Mesothelial cell of epicardium (in vitro differentiated cells): ENCODE results near the gene AKR1C1. TPM values are rescaled to one million over a fixed set of nuclear protein-coding genes. Genes with fewer than 3 reads are reported as not detected.
"Not testable (repeated sequence)": the region's sequence is repeated elsewhere in the genome, so short reads cannot be mapped to it uniquely, and the experiment has no call there.

Source experiments
- DNase-seq, 2 experiments: peaks; one replicate each; pipeline ENCODE4 v3.0.0; 2021; ENCODE audit warnings: low spot score in 2 of 2; ENCODE audit not compliant: unreplicated experiment in 2 of 2
- H3K27ac Mint-ChIP-seq: 2 replicates; pipeline ENCODE4 v1.8.0; 2021; ENCODE audit warnings: mixed read lengths
- H3K27me3 Mint-ChIP-seq: 2 replicates; pipeline ENCODE4 v1.8.0; 2021; ENCODE audit warnings: low read depth, mixed read lengths
- H3K36me3 Mint-ChIP-seq: 2 replicates; pipeline ENCODE4 v1.8.0; 2021; ENCODE audit warnings: mixed read lengths
- H3K4me1 Mint-ChIP-seq: 2 replicates; pipeline ENCODE4 v1.8.0; 2021; ENCODE audit warnings: mixed read lengths
- H3K4me3 Mint-ChIP-seq: 2 replicates; pipeline ENCODE4 v1.8.0; 2021; ENCODE audit warnings: mild to moderate bottlenecking, moderate library complexity, mixed read lengths
- H3K9me3 Mint-ChIP-seq: 2 replicates; pipeline ENCODE4 v1.8.0; 2021; ENCODE audit warnings: mixed read lengths
- CTCF ChIP-seq: fragments of 200-600 bp; sonication (generic); IDR thresholded peaks from one replicate; pipeline ENCODE4 v1.5.0; 2021; ENCODE audit warnings: antibody characterized with exemption; ENCODE audit not compliant: unreplicated experiment
- total RNA-seq: library from RNA; stranded (reverse); gene quantifications from 3 replicates; pipeline ENCODE4 v1.2.1, GENCODE V29; 2021

AKR1C1 gene
- total RNA-seq, 1 donor from 2014 or later, result 3.8 TPM

- not testable (repeated sequence) for H3K27ac Mint-ChIP-seq, H3K36me3 Mint-ChIP-seq, H3K4me3 Mint-ChIP-seq, H3K27me3 Mint-ChIP-seq, DNase-seq, H3K4me1 Mint-ChIP-seq
- peaks cover 30% of the 10 kb centered on the region for H3K9me3 Mint-ChIP-seq
Measured at GRCh38 chr10:5021624-5022290, 58.5 kb downstream of the AKR1C1 start.

DNA sequence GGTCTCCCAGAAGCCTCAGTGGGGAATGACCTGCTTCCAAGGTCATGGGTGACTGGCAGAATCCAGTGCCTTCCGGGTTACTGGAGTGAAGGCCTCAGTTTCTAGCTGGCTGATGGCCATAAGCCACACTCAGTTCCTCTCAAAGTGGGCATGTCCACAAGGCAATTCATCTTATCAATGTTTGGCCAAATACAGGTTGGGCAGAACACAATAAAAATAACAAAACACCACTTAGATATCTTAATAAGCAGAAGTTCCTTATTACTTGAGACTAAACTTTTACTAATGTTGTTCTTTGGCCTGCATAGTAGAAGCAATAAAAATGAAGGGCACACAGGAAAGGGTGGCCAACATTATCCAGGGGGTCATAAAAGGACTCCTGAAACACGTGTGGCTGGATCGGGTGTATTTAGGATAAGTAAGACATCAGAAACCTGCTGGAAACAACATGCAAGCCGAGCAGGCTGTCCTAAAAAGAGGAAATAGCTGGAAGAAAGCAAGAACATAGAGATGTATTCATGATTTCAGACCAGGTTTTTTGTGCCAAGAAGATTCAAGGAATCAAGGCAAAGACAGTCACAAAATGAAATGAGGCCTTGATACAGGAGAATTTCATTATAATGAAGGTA, 60.1 kb downstream of the AKR1C1 start:
- TF ChIP-seq CTCF, result no peak
- Mint-ChIP-seq H3K4me1 (no peaks in the 10 kb centered on the region), H3K4me3 (no peak overlapping the region), H3K9me3 (peaks cover 29% of the 10 kb centered on the region), H3K27ac (no peak overlapping the region), H3K27me3 (no peaks in the 10 kb centered on the region), H3K36me3 (no peaks in the 10 kb centered on the region)
- no peak for DNase-seq

DNA sequence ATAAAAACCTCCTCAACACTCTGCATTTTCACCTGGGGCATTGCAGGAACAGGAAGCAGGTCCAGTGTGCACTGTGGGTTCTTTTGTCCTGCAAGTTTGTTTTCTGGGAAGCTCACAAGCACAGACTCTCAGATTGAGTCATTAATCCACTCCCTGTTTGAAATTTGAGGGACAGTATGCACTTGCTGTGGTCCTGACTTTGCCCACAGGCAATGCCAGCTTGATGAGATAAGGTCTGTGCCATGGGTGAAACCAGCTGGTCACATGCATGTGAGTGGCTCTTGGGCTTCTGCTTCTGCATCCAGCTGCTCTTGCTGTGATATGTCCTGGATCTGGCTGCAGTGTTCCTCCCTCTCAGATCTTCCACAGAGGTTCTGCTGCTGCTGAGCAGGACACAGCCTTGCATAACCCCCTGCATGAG, 62.3 kb downstream of the AKR1C1 start:
- peaks cover 43% of the 10 kb centered on the region for H3K9me3 Mint-ChIP-seq
- not testable (repeated sequence) for H3K4me1 Mint-ChIP-seq, H3K36me3 Mint-ChIP-seq, H3K27ac Mint-ChIP-seq, H3K4me3 Mint-ChIP-seq, H3K27me3 Mint-ChIP-seq, DNase-seq

- Mint-ChIP-seq H3K9me3 (peaks cover 61% of the 10 kb centered on the region), H3K27ac (no peak overlapping the region)
Measured at GRCh38 chr10:5030989-5031388, 67.8 kb downstream of the AKR1C1 start.

DNA sequence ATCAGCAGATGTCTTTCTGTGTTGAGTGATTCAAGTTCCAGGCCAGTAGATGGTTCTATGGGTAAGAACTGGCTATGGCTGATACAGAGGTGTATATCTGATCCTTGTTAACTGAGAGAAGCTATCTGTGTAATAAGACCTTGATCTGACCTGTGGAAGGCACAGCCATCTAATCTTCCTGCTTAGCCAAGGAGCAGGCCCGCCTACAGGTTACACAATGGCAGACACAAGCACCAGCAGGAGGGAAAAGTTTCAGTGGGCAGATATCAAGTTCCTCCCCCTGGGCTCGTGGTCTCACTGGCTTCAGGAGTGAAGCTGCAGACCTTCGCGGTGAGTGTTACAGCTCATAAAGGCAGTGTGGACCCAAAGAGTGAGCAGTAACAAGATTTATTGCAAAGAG, 68.4 kb downstream of the AKR1C1 start:
- not testable (repeated sequence) for DNase-seq, H3K4me1 Mint-ChIP-seq, H3K27me3 Mint-ChIP-seq, H3K36me3 Mint-ChIP-seq, H3K27ac Mint-ChIP-seq, H3K4me3 Mint-ChIP-seq
- H3K9me3 Mint-ChIP-seq, result peaks cover 60% of the 10 kb centered on the region

More at GRCh38 chr10:5030989-5031388, 67.8 kb downstream of the AKR1C1 start:
- Mint-ChIP-seq H3K4me1 (no peaks in the 10 kb centered on the region), H3K27me3 (no peaks in the 10 kb centered on the region), H3K4me3 (no peak overlapping the region), H3K36me3 (peaks cover 2% of the 10 kb centered on the region)
- no peak for TF ChIP-seq CTCF
- no peak for DNase-seq

- H3K4me1 Mint-ChIP-seq, DNase-seq, H3K27me3 Mint-ChIP-seq, H3K36me3 Mint-ChIP-seq, H3K27ac Mint-ChIP-seq, H3K4me3 Mint-ChIP-seq: not testable (repeated sequence)
- H3K9me3 Mint-ChIP-seq, result peaks cover 60% of the 10 kb centered on the region
Measured at GRCh38 chr10:5032444-5032843, 69.2 kb downstream of the AKR1C1 start.

Other genes with a start within 250 kb of the AKR1C1 start
- gene AKR1E2, start 137.2 kb upstream of the AKR1C1 start, total RNA-seq, result 7.9 to 9.3 TPM (median 8.4 TPM) in 3 replicates
- 2.2 to 2.6 TPM (median 2.5 TPM) in 3 replicates for gene AKR1C2, start 40.4 kb downstream of the AKR1C1 start, total RNA-seq
- 1.1 to 1.9 TPM (median 1.3 TPM) in 3 replicates for gene AKR1C3, start 131.0 kb downstream of the AKR1C1 start, total RNA-seq
- not detected in 3 replicates for gene AKR1C8, start 221.7 kb downstream of the AKR1C1 start, total RNA-seq
- not detected in 3 replicates for gene AKR1C4, start 233.4 kb downstream of the AKR1C1 start, total RNA-seq